GM04504 (cell line): ENCODE data around the gene PLCB3.

Source experiments
- DNase-seq: peaks from one replicate; pipeline ENCODE4 v3.0.0-alpha.2; 2012; ENCODE audit warnings: low read depth

Gene PLCB3

DNA sequence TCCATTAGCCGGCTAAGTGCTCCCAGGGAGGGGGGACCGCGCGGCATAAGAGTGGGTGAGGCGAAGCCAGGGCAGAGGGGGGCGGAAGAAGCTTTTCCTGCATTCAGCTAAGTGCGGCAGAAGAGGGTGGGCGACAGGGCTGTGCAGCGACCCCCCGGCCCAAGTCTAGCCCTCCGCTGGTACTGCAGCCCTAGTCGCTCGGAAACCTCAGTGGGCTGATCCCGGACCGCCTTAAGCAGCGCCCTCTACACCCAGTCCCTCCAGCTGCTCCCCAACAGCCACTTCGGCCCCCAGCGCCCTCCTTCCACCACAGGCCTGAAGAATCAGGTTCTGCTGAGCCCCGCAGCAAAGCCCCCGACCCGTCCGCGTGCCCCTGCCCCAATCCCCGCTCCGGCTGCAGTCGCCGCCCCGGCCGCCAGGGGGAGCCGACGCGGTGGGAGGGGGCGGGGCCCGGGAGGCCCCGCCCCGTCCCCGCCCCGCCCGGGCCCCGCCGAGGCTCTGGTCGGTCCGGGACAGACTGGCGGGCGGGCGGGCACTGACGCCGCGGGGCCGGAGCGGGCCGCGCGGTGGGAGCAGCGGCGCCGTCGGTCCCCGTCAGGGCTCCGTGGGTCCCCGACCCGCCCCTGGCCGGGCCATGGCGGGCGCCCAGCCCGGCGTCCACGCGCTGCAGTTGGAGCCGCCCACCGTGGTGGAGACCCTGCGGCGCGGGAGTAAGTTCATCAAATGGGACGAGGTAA lies at the start of gene PLCB3:
Gene PLCB3 (plus strand): TSS at position 515 of the 737 bp plus-strand sequence. CDS start 120 bp downstream, at position 635.
- no peak for DNase-seq

DNA sequence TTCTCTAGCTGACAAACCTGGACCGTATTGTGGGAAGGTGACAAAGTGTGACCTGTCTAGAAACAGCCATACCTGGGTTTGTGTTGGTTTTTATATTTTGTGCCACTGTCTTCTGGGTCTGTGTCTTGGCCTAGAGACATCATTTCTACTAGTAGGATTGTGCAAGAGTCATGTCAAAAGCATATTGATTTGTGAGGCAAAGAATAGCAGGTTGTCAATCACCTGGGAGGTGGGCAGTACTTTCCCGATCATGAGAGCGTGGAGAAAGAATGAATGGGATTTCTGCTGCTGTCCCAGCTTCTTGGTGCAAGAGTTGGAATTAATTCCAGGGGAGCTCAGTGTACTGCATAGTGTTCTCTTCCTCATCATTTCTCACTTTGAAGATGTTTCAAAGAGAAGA lies 49.8 kb upstream of the PLCB3 start:
- DNase-seq, result no peak

DNA sequence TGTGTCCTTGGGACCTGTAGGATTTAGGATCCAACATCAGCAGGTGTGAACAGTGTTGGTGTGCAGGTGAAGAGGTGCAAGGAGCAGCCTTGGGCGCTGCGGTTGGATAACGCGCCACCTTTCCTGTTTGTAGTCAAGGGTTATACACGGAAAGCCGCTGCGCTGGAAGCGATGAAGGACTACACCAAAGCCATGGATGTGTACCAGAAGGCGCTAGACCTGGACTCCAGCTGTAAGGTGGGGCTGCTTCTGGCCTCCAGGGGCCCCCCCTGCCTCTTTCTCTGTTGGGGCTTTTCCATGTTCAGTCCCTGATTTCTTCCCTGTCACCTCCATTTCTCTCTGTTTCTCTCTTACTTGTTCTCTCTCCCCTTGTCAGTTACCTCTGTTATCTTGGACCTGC lies 48.3 kb upstream of the PLCB3 start:
- DNase-seq, result no peak

DNA sequence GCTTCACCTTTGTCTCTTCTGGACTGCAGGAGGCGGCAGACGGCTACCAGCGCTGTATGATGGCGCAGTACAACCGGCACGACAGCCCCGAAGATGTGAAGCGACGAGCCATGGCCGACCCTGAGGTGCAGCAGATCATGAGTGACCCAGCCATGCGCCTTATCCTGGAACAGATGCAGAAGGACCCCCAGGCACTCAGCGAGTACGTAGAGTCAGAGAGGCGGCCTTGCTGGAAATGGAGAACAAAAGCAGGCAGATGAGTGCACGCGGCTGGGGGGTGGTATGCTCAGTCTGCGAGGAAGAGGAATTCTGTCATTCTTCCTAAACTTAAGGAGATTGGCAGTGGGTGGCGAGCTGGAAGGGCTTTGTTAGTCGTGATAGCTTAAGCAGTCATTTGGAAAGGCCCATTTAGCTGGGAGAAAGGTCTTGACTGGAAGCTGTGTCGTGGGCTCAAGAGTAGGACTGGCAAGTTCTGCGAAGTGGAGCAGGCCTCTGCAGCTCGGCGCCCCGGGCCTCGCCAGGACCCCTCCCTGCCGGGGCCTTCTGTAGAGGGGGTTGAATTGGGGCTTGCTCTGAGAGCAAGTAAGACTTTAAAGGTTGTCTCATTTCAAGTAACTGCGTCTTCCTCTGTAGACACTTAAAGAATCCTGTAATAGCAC lies 47.8 kb upstream of the PLCB3 start:
- DNase-seq, result no peak

DNA sequence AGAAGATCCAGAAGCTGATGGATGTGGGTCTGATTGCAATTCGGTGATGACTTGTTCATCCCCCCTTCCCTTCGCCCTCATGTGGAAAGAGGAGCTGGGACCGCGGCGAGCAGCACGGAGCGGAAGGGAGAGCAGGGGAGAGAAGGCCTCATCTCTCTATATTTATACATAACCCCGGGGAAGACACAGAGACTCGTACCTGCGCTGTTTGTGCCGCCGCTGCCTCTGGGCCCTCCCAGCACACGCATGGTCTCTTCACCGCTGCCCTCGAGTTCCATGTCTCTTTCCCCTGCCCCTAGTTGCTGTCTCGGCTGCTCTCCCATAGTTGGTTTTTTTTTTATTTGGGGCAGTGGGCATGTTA lies 47.3 kb upstream of the PLCB3 start:
- no peak for DNase-seq

DNA sequence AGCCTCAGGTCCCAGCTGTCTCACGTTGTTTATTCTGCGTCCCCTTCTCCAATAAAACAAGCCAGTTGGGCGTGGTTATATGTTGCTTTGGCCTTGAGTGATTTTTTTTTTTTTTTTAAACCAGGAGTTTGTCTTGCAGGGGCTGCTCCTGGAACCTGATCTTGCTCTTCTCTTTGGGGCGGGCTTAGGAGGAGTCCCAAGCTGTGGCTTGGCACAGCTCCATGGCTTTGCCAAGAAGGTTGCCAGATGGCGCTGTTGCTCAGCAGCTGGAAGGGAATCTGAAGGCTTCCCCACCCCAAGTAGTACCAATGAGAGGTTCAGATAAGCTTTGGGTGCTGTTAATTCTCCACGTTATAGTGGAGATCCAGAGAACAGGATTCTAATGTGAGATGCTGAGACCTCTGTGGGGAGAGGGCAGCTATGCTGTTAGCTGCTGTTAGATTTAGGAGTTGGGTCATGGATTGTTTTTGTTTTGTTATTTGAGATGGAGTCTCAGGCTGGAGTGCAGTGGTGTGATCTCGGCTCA lies 46.8 kb upstream of the PLCB3 start:
- DNase-seq, result peak; percentile 91

DNA sequence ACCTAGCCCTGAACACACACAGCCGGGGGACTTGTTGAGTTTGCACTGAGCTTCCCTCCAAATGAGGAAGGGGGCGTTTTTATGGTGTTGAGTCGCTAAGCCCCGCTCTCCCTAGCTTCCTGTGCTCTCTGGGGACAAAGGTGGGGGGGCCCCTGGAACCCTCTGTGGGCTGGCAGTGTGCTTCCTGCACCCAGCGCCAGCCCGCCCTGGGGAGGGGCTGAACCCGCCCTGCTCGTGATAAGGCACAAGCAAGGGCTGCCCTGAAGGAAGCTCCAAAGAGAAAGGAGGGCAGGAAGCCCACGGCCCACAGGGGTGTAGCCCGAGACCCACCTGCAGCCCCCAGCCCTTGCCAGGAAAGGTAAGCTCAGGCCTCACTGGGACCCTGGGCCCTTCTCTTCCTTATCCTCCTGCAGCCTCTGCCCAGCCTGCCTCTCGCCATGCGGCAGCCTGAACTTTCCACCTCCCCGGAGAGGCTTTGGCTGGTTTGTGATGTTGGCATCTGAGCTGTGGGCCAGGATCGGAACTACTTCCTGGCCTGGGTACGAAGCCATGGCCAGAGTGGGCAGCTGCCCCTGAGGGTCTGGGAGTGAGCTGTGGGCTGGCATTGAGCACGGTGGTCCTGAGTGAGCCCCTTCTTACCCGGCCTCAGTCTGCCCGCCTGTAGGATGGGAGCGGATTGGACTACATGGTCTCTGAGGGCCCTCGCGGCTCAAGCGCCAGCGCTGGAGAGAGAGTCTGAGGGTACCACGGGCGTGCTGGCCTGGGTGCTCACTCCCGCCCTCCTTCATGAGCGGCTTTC lies 44.7 kb upstream of the PLCB3 start, which contains the start of gene FERMT3:
Gene FERMT3 (plus strand): TSS at position 265 of the 799 bp plus-strand sequence. CDS start 644 bp downstream, outside the sequence.
- no peak for DNase-seq

DNA sequence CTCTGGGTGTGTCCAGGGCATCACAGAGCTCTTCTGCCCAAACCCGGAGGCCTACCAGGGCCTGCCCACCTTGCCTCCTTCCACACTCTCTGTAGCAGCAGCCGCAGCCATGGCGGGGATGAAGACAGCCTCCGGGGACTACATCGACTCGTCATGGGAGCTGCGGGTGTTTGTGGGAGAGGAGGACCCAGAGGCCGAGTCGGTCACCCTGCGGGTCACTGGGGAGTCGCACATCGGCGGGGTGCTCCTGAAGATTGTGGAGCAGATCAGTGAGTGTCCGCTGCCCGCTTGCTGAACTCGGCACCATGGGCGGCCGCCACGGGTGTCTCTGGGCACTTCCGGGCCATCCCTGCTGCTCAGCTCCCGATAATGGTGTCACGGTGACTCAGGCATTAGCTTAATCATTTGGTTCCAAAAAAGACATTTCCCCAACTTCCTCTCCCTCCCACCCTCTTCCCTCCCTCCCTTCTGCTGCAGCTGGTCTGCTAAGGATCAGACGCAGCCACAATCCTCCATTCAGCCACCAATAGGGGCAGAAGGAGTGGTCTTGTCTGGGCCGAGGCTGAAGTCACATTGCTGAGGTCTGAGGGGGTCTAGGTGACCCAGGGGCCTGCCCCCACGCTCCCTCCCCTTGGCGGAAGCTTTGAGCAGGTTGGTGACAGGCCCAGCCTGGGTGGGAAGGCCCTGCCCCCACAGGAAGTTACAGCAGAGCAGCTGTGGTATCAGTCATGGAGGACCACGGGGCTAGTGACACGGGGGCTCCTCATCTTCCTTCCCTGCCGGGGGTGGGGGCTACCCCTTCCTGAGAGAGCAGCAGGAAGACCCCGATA lies 43.9 kb upstream of the PLCB3 start:
- DNase-seq, result peak; percentile 72

DNA sequence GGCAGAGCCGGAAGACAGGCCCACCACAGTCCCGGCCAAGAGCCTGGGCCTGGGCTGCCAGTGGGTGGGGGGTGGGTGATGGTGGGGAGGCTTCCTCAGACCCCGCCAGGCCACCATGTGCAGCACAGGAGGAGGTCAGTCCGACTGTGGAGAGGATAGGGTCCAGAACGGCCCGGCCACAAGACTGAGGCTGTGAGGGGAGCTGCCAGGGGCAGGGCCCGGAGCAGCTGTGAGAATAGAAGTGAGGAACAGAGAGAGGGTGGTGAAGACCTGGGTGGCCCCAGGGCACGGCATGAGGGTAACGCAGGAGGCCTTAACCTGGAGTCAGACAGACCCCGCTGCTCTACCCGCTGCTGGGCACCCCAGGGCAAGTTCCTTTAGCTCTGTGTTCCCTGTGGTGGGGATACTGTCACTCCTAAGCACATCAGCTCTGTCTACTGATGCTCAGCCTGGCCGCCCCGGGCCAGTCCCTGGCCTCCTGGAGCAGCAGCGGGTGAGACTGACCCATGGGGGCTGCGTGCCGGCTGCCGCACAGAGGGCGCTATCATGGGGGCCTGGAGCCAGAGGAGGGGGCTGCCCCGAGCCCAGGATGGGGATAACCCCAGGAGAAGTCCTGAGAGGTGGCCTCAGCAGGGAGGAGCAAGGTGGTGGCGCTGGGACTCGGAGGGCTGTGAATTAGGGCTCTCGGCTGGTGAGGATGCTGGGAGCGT lies 43.1 kb upstream of the PLCB3 start:
- DNase-seq, result no peak

DNA sequence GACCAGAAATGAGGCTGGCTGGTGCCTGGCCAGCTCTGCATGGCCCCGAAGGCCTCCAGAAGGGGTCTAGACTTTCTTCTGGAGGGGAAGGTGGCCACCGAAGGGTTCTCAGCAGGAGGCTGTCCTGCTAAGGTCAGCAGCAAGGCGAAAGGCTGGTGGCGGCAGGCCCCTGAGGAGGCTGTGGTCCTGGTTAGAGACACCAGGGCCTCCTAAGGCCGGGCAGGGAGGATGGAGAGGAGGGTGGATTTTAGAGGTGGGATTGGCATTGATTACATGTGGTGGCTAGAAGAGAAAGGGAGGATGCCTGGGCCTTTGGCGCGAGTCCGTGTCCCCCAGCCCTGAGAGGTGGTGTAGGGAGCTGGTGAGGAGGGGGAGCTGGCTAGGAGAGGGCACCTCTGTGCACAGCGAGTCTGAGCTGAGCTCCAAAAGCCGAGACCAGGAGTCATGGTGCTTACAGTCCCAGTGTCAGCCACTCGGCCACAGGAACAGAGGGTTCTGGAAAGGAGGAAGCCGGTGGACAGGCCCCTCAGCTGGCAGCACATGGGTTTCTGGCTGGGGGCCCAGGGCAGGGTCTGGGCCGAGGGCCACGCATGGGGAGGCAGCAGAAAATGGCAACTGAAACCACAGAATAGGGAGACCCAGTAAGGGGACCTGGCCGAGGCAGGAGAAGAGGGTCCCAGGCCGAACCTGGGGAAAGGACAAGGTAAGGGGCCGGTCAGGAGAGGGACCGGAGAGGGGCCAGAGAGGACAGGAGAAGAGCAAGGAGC lies 42.4 kb upstream of the PLCB3 start:
- DNase-seq, result no peak

DNA sequence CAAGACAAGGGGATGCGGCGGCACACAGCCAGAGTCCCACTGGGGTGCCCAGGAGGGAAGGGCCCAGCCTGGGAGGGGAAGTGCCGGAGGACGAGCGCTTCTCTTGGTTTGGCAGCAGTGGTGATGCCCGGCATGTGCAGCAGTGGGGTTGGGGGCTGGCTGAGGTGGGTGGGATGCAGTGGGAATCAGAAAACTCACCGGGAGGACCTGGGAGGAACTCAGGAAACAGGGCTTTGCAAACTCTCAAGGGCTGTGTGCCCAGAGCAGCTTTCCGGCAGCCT lies 41.8 kb upstream of the PLCB3 start:
- no peak for DNase-seq

DNA sequence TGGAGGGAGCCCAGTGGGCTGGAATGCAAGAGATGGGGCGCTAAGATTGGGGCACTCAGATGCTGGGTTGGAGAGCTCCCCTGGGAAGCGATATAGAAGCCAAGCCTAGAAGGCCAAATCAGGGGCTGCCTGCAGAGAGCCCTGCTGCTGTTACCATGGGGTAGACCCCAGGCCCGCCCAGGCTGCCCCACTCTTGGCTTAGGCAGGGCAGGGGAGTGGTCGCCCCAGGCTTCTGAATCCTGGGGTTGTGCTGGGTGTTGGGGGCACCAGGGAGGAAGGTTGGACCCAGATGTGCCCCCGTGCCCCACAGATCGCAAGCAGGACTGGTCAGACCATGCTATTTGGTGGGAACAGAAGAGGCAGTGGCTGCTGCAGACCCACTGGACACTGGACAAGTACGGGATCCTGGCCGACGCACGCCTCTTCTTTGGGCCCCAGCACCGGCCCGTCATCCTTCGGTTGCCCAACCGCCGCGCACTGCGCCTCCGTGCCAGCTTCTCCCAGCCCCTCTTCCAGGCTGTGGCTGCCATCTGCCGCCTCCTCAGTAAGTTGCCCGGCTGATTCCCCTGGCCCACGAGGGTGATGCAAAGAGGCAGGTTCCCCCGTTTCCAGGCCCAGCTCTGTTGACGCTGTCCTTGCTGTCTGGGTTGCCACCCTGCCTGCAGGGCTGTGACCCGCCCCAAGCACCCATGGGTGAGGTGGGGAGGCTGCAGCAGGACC lies 40.9 kb upstream of the PLCB3 start:
- DNase-seq, result no peak

DNA sequence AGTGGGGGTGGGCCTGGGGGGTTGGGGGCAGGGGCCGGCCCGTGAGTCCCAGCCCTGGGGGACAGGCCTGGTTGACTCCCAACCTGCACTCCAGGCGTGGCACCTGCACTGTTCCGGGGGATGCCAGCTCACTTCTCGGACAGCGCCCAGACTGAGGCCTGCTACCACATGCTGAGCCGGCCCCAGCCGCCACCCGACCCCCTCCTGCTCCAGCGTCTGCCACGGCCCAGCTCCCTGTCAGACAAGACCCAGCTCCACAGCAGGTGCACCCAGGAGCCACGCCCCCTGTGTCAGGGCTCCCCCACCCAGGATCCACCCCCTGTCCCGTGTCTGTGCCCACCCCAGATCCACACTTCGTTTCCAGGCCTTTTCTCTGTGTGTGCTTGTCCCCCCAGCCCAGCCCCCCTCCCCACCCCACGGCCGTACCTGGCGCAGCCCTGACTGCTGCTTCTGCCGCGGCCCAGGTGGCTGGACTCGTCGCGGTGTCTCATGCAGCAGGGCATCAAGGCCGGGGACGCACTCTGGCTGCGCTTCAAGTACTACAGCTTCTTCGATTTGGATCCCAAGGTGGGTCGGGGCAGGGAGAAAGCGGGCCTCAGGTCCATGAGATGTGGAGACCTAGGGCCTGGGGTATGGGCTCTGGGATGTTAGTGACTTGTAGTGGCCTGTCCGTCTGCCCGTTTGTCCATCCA lies 40.0 kb upstream of the PLCB3 start:
- no peak for DNase-seq

DNA sequence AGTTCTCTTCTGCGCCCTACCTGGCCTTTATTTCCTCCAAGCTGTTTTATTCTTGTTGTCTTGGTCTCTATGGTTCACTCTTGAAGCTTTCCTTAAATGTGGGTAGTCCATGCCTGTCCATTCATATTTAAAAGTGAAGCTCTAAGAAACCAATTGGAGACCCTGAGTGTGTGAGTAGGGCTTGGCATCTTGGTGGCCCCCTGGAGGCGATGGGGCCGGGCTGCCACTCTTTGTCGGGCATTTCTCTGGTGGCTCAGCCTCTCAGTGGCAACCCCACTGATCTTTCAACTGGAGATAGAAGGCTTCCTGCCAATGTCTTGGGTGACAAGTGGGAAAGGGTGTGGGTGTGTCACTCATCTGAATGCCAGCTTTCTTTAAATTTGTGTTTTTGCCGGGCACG lies 34.5 kb upstream of the PLCB3 start:
- no peak for DNase-seq

DNA sequence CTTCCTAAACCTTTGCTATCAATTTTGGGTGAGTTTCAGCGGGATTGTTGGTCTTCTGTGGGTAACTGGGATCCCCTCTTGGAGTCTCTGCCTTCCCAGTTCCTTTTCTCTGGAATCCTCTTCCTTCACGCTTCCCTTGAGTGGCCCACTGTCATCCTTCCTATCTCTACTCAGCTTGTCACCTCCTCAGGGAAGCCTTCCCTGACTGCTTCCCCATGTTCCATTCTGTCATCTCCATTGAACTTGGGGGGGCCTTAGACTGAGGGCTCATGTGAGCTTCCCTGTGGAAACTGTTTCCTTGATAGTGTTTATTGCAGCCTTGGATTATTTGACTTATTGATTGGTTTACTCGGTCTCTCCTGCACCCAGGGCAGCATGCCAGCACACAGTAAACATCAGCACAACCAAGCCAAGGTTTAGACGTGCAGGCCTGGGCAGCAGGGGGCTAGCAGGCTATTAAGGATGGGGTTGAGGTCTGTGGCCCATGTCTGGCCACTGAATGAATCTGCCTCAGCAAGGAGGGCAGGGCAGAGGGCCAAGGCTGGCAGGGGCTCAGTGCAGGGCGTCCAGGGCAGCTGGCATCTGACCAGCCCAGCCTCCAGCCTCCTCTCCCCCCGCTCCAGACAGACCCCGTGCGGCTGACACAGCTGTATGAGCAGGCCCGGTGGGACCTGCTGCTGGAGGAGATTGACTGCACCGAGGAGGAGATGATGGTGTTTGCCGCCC lies 32.5 kb upstream of the PLCB3 start:
- DNase-seq, result no peak

DNA sequence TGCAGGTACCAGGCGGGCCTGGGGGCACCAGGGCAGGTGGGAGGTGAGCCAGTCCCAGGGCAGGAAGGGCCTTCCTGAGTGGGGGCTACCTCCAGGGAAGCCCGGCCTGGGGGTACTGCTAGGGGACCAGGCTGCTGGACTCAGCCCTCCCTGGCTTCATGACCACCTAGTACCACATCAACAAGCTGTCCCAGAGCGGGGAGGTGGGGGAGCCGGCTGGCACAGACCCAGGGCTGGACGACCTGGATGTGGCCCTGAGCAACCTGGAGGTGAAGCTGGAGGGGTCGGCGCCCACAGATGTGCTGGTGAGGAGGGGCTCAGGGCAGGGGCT lies 32.0 kb upstream of the PLCB3 start:
- DNase-seq, result no peak

DNA sequence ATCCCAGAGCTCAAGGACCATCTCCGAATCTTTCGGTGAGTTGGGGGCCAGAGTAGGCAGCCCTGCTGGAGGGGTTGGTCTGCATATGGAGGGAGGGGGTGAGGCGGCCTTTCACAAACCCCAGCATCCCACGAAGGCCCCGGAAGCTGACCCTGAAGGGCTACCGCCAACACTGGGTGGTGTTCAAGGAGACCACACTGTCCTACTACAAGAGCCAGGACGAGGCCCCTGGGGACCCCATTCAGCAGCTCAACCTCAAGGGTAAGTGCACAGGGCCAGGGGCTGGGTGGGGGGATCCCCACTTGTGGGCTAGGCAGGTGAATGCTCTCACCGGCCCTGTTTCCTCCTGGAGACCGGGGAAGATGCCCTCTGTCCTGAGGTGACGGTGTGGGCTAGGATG lies 31.6 kb upstream of the PLCB3 start:
- no peak for DNase-seq

DNA sequence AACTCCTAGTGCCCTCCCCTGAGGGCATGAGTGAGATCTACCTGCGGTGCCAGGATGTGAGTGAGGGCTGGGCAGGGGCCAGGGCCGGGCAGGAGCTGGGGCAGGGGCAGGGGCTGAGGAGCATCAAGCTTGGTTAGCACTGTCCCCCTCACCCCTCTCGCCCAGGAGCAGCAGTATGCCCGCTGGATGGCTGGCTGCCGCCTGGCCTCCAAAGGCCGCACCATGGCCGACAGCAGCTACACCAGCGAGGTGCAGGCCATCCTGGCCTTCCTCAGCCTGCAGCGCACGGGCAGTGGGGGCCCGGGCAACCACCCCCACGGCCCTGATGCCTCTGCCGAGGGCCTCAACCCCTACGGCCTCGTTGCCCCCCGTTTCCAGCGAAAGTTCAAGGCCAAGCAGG lies 31.1 kb upstream of the PLCB3 start:
- DNase-seq, result no peak

DNA sequence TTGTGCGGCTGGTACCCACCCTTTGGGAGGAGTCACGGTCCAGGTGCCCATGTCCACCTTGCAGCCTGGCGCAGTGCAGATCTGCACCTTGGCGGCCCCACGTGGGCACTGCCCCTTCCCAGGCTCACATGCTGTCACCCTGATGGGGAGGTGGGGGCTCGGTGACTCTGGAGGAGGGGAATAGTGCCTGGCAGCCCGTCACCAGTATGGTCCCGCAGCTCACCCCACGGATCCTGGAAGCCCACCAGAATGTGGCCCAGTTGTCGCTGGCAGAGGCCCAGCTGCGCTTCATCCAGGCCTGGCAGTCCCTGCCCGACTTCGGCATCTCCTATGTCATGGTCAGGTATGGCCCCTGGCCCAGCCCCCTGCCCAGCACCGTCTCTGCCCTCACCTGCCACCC lies 30.5 kb upstream of the PLCB3 start:
- no peak for DNase-seq
